ENCODE results near the gene AP3D1.

AP3D1 gene

DNA sequence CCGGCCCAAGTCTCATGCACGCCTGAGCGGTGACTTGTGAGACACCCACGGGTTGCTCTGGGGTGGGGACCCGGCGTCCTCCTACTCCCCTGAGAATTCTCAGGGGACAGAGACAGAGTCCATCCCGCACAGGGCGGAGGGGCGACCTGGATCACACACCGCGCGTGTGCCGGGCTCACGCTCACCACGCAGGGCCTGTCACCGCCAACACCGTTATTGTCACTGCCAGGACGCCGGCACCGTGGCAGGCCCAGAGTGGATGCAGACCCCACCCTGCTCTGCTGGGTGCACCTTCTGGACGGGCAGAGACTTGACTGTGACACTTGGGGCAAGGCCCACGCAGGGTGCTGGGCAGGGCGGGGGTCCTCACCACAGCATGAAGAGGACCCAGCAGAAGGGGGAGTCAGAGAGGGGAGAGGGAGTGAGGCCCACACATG is 71.5 kb downstream of the AP3D1 start:
- FAIRE-seq: no peak
- no peak for DNase-seq (ENCODE audit: insufficient read length, low spot score)
- TF ChIP-seq, protein P1, sequence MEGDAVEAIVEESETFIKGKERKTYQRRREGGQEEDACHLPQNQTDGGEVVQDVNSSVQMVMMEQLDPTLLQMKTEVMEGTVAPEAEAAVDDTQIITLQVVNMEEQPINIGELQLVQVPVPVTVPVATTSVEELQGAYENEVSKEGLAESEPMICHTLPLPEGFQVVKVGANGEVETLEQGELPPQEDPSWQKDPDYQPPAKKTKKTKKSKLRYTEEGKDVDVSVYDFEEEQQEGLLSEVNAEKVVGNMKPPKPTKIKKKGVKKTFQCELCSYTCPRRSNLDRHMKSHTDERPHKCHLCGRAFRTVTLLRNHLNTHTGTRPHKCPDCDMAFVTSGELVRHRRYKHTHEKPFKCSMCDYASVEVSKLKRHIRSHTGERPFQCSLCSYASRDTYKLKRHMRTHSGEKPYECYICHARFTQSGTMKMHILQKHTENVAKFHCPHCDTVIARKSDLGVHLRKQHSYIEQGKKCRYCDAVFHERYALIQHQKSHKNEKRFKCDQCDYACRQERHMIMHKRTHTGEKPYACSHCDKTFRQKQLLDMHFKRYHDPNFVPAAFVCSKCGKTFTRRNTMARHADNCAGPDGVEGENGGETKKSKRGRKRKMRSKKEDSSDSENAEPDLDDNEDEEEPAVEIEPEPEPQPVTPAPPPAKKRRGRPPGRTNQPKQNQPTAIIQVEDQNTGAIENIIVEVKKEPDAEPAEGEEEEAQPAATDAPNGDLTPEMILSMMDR (IDR thresholded peaks at IDR 0.05; ENCODE audit: insufficient read depth, missing control alignments): no peak

DNA sequence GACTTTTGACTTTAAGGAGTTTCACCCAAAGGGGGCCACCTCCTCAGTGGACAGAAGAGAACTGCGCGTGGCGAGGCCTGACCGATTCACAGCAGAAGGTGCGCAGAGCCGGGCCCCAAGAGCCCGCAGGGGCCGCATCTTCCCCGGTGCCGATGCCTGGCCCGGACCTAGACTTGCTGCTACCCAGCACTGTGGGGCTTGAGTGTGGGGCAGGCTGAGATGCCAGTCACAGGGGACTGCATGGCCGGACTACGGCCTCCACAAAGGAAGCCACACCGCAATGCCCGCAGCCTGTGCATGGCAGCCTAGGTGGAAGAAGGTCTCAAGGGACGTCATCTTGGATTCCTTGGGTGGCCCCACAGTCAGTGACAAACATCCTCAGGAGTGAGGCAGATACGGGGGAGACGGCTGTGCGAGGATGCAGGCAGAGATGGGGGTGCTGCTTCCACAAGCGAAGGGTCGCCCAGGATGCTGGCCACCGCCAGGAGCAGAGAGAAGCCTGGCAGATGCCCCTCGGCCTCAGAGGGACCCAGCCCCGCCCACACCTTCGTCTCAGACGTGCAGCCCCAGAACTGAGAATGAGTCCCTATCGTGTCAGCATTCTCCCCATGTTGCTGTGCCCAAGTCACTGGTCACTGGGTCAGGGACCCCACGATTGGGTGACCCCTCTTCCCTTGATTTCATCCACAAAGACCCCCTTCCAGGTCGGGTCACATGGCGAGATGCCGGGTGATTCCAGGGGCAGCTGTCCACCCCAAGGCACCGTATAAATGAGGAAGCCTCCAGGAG is 72.1 kb downstream of the AP3D1 start:
- DNase-seq (ENCODE audit: insufficient read length, low spot score) (no peak), FAIRE-seq (no peak)
- TF ChIP-seq, protein P1 (IDR thresholded peaks at IDR 0.05; ENCODE audit: insufficient read depth, missing control alignments): no peak

DNA sequence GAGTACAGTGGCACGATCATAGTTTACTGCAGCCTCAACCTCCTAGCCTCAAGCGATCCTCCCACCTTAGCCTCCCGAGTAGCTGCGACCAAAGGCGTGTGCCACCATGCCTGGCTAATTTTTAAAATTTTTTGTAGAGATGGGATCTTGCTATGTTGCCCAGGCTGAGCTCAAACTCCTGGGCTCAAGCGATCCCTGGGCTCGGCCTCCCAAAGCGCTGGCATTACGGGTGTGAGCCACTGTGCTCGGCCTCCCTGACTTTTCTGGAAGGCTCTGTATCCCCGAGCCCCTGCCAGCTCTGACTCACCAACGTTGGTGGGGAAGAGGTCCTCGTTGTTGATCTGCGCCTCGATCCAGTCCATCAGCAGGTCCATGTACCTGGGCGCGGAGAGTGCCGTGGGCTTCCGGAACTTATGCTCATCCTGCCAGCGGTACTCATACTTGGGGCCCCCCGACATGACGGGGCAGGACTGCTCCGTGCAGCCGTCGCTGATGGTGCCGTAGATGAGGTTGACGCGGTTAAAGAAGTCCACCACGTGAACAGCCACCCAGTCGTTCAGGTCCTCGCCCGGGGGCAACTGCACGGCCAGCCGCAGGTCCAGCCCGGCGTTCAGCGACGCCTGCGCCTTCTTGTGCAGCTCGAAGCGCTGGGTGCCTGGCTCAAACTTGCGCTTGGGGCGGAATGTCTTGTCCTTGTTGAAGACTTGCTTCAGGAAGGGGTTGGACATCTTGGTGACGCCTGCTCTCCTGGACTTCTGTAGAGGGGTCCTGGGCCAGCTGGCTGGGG is 73.3 kb downstream of the AP3D1 start:
- TF ChIP-seq, protein P1 (IDR thresholded peaks at IDR 0.05; ENCODE audit: insufficient read depth, missing control alignments): no peak
- FAIRE-seq (no peak), DNase-seq (ENCODE audit: insufficient read length, low spot score) (no peak)

DNA sequence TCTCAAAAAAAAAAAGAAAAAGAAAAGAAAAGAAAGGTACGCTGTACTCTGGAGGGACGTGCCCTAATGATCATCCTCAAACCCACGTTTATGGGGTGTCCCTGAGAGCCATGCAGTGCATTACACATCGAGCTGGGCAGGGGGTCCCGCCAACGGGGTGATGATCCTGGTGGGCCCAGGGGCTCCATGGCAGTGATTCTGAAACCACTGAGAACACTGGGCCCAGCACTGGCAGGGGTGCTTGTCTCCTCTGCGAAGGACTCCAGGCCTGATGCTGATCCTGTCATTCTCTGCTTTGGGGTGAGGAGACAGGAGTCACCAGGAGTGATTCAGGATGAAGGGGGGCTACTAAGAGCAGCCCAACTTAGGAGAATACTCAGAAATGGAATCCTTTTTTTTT is 74.0 kb downstream of the AP3D1 start:
- TF ChIP-seq, protein P1 (IDR thresholded peaks at IDR 0.05; ENCODE audit: insufficient read depth, missing control alignments): no peak
- DNase-seq (ENCODE audit: insufficient read length, low spot score) (no peak), FAIRE-seq (no peak)

DNA sequence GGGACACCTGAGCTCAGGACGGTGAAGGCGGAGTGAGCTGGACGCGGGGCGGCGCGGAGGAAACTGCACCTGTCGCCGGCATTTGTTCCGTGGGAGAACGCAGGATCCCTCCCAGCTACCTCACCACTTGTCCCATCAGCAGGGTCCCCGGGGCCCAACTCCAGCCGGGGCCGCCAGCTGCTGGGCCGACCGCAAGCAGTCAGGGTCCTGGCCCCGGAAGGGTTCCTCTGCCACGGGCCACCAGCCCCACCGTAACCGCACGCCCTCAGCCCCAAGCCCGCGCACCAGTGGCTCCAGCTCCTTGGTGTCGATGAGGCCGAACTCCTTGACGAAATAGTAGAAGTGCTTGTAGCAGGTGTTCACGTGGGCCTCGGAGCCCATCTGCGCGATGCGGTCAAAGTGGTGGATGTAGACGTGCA is 74.8 kb downstream of the AP3D1 start:
- FAIRE-seq (no peak), DNase-seq (ENCODE audit: insufficient read length, low spot score) (no peak)
- TF ChIP-seq, protein P1 (IDR thresholded peaks at IDR 0.05; ENCODE audit: insufficient read depth, missing control alignments): no peak

DNA sequence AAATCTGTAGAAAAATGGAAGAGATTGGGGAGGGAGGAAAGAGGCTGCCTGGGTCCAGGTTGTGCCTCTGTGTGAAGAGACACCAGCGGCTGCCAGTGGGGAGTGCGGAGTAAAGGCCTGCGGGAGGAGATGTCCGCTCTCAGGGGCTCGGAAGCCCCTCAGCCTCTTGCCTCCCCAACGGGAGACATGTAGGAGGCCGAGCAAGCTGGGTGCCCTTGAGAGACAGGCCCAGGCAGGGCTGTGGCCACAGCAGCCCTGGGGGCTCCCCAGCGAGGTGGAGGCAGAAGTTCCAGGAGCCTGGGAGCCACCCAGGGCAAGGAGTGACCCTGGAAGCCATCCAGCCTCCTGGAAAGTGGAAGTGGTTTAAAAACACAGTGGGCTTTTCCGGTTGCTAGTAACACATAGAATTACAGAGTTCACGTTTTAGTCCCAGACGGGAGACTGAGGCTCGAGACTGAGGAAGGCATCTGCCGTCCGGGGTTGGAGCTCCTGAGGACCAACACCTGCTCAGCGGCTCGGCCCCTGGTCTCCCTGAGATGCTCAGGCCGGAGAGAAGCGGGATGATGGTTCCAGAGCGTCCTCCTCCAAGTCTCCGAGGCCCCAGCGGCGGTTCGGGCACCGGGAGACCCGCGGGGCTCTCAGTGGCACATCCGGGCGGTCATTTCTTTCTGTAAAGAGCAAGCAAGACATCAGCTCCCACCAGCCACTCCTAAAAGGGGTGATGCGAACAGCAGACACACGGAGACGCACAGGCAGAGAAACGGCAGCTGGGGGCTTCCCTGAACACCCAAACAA is 78.4 kb downstream of the AP3D1 start:
- no peak for FAIRE-seq
- no peak for DNase-seq (ENCODE audit: insufficient read length, low spot score)
- TF ChIP-seq, protein P1 (IDR thresholded peaks at IDR 0.05; ENCODE audit: insufficient read depth, missing control alignments): no peak
